Neural crest cell (in vitro differentiated cells): Measurements from ENCODE around the gene PAOX. TPM values are rescaled to one million over a fixed set of nuclear protein-coding genes. Genes with fewer than 3 reads are reported as not detected.

Source experiments
- DNase-seq: peaks from one replicate; pipeline ENCODE4 v3.0.0; 2021; ENCODE audit warnings: low read depth, mixed read lengths, low spot score
- H3K27ac Mint-ChIP-seq: one replicate; pipeline ENCODE4 v1.8.0; 2021; ENCODE audit warnings: mild to moderate bottlenecking, mixed read lengths; ENCODE audit not compliant: unreplicated experiment
- H3K27me3 Mint-ChIP-seq: 2 replicates; pipeline ENCODE4 v1.8.0; 2021; ENCODE audit warnings: low read depth, mild to moderate bottlenecking, mixed read lengths
- H3K36me3 Mint-ChIP-seq: 2 replicates; pipeline ENCODE4 v1.8.0; 2021; ENCODE audit warnings: low read depth, mild to moderate bottlenecking, mixed read lengths
- H3K4me1 Mint-ChIP-seq: 2 replicates; pipeline ENCODE4 v1.8.0; 2021; ENCODE audit warnings: mixed read lengths
- H3K4me3 Mint-ChIP-seq: one replicate; pipeline ENCODE4 v1.8.0; 2021; ENCODE audit warnings: mild to moderate bottlenecking, mixed read lengths
- H3K9me3 Mint-ChIP-seq: 2 replicates; pipeline ENCODE4 v1.8.0; 2021; ENCODE audit warnings: mixed read lengths
- total RNA-seq: library from RNA; stranded (reverse); gene quantifications from 2 replicates; pipeline ENCODE4 v1.2.1, GENCODE V29; 2021
- TF ChIP-seq, protein P1 (sequence below): fragments of 200-600 bp; sonication (generic); conservative IDR thresholded peaks from 2 replicates; pipeline ENCODE4 v1.5.0; 2021; ENCODE audit warnings: antibody characterized with exemption, mild to moderate bottlenecking

Gene PAOX
- total RNA-seq, 1 donor from 2014 or later, result 9.7 TPM

DNA sequence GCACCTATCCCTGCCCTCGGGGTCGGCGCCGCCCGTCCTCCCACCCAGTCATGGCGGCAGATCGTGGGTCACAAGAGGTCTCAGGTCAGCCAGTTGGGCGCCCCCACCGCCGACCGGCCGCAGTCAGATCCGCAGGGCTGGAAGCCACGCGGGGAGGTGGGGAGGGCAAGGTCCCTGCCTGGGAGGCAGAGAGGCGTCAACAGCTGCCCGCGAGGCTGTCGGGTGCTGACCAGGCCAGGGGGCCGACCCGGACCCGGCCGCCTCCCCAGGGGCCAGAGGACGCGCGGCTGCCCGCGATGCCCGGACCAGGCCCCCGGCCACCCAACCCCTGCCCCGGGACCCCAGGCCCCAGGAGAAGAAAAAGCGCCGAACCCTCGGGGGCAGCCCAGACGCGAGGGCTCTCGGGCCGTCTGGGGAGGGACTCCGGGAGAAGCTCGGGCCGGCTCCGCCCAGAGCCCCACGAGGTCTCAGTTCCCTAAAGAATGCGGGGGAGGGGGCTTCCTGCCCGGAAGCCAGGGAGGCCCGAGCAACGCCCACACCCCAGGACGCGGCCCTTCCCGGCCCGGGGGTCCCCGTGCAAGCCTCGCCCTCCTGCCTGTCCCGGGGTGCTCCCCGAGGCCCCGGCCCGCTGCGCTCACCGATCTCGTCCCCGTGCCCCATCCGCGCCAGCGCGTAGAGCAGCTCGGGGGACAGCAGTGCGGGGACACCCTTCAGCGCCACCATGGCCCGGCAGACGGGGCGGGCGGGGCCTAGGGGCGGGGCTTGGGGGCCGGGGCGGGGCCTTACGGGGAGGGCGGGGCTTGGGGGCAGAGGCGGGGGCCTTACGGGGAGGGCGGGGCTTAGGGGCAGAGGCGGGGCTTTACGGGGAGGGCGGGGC lies 21.5 kb upstream of the PAOX start, which contains the start of gene FUOM:
TSS of gene FUOM (minus strand) at position 735 of the 877 bp plus-strand sequence. CDS start at position 723, 12 bp downstream.
- Mint-ChIP-seq H3K27me3 (no peaks in the 10 kb centered on the region), H3K27ac (no peak within 1 kb of the TSS), H3K4me3 (peak within 1 kb of the TSS; percentile 77), H3K4me1 (no peaks in the 10 kb centered on the region), H3K9me3 (no peaks in the 10 kb centered on the region), H3K36me3 (peaks cover 10% of the 10 kb centered on the region)
- TF ChIP-seq, protein P1, sequence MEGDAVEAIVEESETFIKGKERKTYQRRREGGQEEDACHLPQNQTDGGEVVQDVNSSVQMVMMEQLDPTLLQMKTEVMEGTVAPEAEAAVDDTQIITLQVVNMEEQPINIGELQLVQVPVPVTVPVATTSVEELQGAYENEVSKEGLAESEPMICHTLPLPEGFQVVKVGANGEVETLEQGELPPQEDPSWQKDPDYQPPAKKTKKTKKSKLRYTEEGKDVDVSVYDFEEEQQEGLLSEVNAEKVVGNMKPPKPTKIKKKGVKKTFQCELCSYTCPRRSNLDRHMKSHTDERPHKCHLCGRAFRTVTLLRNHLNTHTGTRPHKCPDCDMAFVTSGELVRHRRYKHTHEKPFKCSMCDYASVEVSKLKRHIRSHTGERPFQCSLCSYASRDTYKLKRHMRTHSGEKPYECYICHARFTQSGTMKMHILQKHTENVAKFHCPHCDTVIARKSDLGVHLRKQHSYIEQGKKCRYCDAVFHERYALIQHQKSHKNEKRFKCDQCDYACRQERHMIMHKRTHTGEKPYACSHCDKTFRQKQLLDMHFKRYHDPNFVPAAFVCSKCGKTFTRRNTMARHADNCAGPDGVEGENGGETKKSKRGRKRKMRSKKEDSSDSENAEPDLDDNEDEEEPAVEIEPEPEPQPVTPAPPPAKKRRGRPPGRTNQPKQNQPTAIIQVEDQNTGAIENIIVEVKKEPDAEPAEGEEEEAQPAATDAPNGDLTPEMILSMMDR, result no peak
- peak; percentile 61 for DNase-seq

DNA sequence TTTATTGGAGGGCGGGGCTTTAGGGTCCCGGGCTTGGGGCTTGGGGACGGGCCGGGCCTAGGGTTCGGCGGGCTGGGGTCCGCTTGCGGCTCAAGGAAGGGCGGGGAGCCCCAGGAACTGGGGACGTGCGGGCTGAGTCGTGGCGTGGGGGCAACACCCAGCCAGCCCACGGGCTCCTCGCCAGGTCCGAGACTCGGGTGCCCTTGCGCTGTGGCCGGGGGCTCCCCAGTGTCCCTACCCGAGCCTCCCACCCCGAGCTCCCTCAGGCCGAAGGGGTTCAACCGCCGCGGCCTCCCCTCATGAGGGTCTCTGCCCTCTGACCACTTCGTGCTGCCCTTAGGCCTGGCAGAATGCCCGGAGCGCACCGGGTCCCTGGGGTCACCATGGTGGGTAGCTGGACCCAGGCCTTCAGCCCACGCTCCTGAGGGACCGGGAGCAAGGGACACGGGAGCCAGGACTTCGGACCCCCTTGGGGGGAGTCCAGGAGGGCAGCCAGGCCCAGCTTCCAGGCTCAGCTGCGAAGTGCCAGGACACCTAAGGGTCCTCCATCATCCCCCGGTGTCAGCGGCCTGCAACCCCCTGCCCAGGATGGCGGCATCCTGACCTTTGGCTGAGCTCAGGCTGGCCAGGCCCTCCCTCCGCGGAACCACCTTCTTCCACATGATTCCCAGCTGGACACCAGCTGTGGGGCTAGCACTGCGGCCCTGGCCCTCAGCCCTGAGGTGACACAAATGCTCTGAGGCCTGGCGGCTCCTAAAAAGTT lies 20.7 kb upstream of the PAOX start:
- H3K9me3 Mint-ChIP-seq, result no peaks in the 10 kb centered on the region

DNA sequence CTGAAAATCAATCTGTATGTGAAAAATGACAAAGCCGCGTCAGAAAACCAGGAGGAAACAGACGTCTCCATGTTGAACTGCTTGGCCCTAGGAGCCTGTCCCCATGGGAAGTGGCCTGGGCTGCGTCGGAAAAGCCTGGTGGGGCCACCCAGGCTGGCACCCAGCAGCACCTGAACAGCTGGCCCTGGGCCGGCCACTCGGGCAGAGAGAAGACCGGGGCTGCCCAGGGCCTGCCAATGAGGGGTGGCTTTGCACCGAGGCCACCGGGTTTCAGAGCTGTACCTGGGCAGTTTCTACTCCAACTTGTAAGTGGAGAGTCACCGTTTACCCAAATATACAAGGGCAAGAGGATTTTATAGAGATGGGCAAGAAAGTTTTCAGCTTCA lies 20.1 kb upstream of the PAOX start:
- no peaks in the 10 kb centered on the region for H3K9me3 Mint-ChIP-seq
- TF ChIP-seq, protein P1, result no peak
- no peaks in the 10 kb centered on the region for H3K4me1 Mint-ChIP-seq
- H3K36me3 Mint-ChIP-seq, result peaks cover 10% of the 10 kb centered on the region
- H3K27me3 Mint-ChIP-seq, result no peaks in the 10 kb centered on the region
- H3K27ac Mint-ChIP-seq, result no peak overlapping the region
- peak overlapping the region; percentile 51 for H3K4me3 Mint-ChIP-seq
- no peak for DNase-seq

More for the DNA sequence above, 20.7 kb upstream of the PAOX start:
- TF ChIP-seq, protein P1, result no peak
- Mint-ChIP-seq H3K4me1 (no peaks in the 10 kb centered on the region), H3K27me3 (no peaks in the 10 kb centered on the region), H3K36me3 (peaks cover 10% of the 10 kb centered on the region), H3K27ac (no peak overlapping the region), H3K4me3 (peak overlapping the region; percentile 51)
- DNase-seq, result no peak

DNA sequence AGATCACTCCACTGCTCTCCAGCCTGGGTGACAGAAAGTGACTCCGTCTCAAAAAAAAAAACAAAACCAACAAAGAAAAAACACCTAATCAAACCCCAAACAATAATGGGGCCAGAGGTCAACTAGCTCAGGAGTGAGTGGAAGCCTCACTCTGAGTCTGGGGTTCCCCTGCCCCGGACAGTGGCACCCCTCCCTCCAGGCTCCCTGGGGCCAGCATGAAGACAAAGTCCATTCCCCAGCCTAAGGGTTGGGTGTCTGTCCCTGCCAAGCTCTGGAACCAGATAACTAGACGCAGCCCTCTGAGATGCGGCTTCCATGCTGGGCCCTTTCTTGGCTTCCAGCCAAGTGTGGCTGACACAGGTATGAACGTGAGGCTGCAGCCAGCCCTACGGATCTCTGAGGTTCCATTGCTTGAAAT lies 19.5 kb upstream of the PAOX start:
- Mint-ChIP-seq H3K9me3 (no peaks in the 10 kb centered on the region), H3K4me3 (peak overlapping the region; percentile 52), H3K27ac (no peak overlapping the region), H3K27me3 (no peaks in the 10 kb centered on the region), H3K4me1 (no peaks in the 10 kb centered on the region), H3K36me3 (peaks cover 11% of the 10 kb centered on the region)
- no peak for DNase-seq
- TF ChIP-seq, protein P1, result no peak

DNA sequence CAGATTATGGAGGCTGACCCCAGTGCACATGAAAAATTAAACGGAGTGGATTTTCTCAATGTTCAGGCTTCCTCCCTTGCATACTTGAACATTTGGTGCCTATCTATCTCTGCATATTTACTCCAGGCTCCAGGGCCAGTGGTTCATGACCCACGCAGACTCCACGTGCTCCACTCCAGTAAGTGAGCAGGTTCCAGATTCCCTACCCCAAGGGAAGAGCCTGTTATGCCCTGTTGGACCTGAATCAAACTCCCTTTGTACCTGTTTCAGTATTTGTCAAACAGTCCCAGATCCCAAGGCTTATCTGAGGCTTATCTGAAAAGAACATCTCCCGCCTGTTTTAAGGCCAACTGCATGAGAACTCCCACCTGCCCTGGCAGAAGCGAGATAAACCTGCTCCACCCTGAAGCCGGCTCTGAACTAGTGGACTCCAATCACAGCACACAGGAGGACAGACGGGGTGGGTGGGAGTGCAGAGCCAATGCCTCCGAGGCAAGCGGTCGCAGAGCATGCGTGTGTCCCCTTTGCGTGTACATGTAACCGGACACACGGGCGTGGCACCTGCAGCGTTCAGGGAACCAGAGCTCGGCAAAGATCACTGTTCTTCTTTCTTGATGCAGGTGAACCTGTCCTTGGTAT lies 19.0 kb upstream of the PAOX start:
- Mint-ChIP-seq H3K4me3 (peak overlapping the region; percentile 52), H3K9me3 (no peaks in the 10 kb centered on the region), H3K36me3 (peaks cover 14% of the 10 kb centered on the region), H3K27me3 (no peaks in the 10 kb centered on the region), H3K27ac (no peak overlapping the region), H3K4me1 (no peaks in the 10 kb centered on the region)
- TF ChIP-seq, protein P1, result no peak
- DNase-seq, result no peak
